Measurements from ENCODE around the gene KRT25.

Gene KRT25

GRCh38 chr17:40800381-40800780 lies 45.2 kb upstream of the KRT25 start:
- DNase-seq: no peak

DNA sequence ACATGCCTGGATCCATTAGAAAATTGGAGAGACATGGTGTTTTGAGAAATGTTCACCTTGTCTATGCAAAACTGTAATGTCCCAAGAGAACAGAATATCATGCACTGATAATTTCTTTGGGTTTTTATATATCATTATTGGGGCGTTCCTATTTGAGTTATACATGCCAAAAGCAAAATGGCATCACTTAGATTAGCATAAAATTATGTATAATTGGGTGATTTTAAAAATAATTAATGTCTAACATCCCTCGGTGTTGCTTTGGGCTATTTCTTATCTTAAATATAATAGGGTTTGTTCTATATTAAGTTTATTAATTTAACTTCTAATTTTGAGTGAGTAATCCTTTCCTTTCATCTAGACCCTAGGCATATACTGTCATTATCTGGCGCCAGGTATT lies 44.7 kb upstream of the KRT25 start, which contains the start of gene KRT28:
TSS of gene KRT28 (minus strand) at position 101 of the 400 bp plus-strand sequence. CDS start at position 35, 66 bp downstream.
- H3K27me3 ChIP-seq (replicated peaks; ENCODE audit: insufficient read depth, low read length): no peaks in the 10 kb centered on the region
- H3K4me1 ChIP-seq (ENCODE audit: low read length): no peaks in the 10 kb centered on the region
- no peaks in the 10 kb centered on the region for H3K9me2 ChIP-seq (replicated peaks; ENCODE audit: insufficient read depth, low read length)
- H3F3A ChIP-seq (ENCODE audit: insufficient read depth, low read length): no peaks in the 10 kb centered on the region
- H3K79me2 ChIP-seq (ENCODE audit: low read length): no peaks in the 10 kb centered on the region
- no peak within 1 kb of the TSS for H3K4me3 ChIP-seq (ENCODE audit: low read length)
- no peaks in the 10 kb centered on the region for H3K36me3 ChIP-seq (replicated peaks; ENCODE audit: insufficient read depth, low read length)
- H3K4me2 ChIP-seq (ENCODE audit: low read depth, low read length): no peak within 1 kb of the TSS
- no peaks in the 10 kb centered on the region for H3K9me3 ChIP-seq (replicated peaks; ENCODE audit: insufficient read depth, low read length)
- H4K20me1 ChIP-seq (ENCODE audit: insufficient read depth, low read length): no peaks in the 10 kb centered on the region
- H3K9ac ChIP-seq (ENCODE audit: low read length): no peak within 1 kb of the TSS
- no peak within 1 kb of the TSS for H2AFZ ChIP-seq (ENCODE audit: low read length)
- TF ChIP-seq EZH2 (optimal IDR thresholded peaks at IDR 0.05; ENCODE audit: low read depth, low read length) (no peak), EZH2phosphoT487 (IDR thresholded peaks at IDR 0.05; ENCODE audit: low read length) (no peak)
- TF ChIP-seq, protein P1, sequence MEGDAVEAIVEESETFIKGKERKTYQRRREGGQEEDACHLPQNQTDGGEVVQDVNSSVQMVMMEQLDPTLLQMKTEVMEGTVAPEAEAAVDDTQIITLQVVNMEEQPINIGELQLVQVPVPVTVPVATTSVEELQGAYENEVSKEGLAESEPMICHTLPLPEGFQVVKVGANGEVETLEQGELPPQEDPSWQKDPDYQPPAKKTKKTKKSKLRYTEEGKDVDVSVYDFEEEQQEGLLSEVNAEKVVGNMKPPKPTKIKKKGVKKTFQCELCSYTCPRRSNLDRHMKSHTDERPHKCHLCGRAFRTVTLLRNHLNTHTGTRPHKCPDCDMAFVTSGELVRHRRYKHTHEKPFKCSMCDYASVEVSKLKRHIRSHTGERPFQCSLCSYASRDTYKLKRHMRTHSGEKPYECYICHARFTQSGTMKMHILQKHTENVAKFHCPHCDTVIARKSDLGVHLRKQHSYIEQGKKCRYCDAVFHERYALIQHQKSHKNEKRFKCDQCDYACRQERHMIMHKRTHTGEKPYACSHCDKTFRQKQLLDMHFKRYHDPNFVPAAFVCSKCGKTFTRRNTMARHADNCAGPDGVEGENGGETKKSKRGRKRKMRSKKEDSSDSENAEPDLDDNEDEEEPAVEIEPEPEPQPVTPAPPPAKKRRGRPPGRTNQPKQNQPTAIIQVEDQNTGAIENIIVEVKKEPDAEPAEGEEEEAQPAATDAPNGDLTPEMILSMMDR (IDR thresholded peaks at IDR 0.05; ENCODE audit: low read length): no peak
- H3K27ac ChIP-seq (ENCODE audit: low read length): no peak within 1 kb of the TSS
- no peak for DNase-seq

More at GRCh38 chr17:40800381-40800780, 45.2 kb upstream of the KRT25 start:
- Histone ChIP-seq H3K27me3 (replicated peaks; ENCODE audit: insufficient read depth, low read length) (no peaks in the 10 kb centered on the region), H2AFZ (ENCODE audit: low read length) (no peak overlapping the region), H3K4me1 (ENCODE audit: low read length) (no peaks in the 10 kb centered on the region), H3K27ac (ENCODE audit: low read length) (no peak overlapping the region), H3K79me2 (ENCODE audit: low read length) (no peaks in the 10 kb centered on the region), H3K9ac (ENCODE audit: low read length) (no peak overlapping the region), H3K9me2 (replicated peaks; ENCODE audit: insufficient read depth, low read length) (no peaks in the 10 kb centered on the region), H3K9me3 (replicated peaks; ENCODE audit: insufficient read depth, low read length) (no peaks in the 10 kb centered on the region), H3K36me3 (replicated peaks; ENCODE audit: insufficient read depth, low read length) (no peaks in the 10 kb centered on the region), H3K4me3 (ENCODE audit: low read length) (no peak overlapping the region), H4K20me1 (ENCODE audit: insufficient read depth, low read length) (no peaks in the 10 kb centered on the region), H3K4me2 (ENCODE audit: low read depth, low read length) (no peak overlapping the region), H3F3A (ENCODE audit: insufficient read depth, low read length) (no peaks in the 10 kb centered on the region)
- TF ChIP-seq EZH2 (optimal IDR thresholded peaks at IDR 0.05; ENCODE audit: low read depth, low read length) (no peak), EZH2phosphoT487 (IDR thresholded peaks at IDR 0.05; ENCODE audit: low read length) (no peak)
- TF ChIP-seq, protein P1 (IDR thresholded peaks at IDR 0.05; ENCODE audit: low read length): no peak

GRCh38 chr17:40796846-40797245 lies 41.7 kb upstream of the KRT25 start:
- no peaks in the 10 kb centered on the region for H4K20me1 ChIP-seq (ENCODE audit: insufficient read depth, low read length)
- H2AFZ ChIP-seq (ENCODE audit: low read length): no peak overlapping the region
- no peaks in the 10 kb centered on the region for H3K36me3 ChIP-seq (replicated peaks; ENCODE audit: insufficient read depth, low read length)
- TF ChIP-seq EZH2 (optimal IDR thresholded peaks at IDR 0.05; ENCODE audit: low read depth, low read length) (no peak), EZH2phosphoT487 (IDR thresholded peaks at IDR 0.05; ENCODE audit: low read length) (no peak)
- TF ChIP-seq, protein P1 (IDR thresholded peaks at IDR 0.05; ENCODE audit: low read length): no peak
- H3K27me3 ChIP-seq (replicated peaks; ENCODE audit: insufficient read depth, low read length): no peaks in the 10 kb centered on the region
- H3K4me1 ChIP-seq (ENCODE audit: low read length): no peaks in the 10 kb centered on the region
- no peaks in the 10 kb centered on the region for H3K9me2 ChIP-seq (replicated peaks; ENCODE audit: insufficient read depth, low read length)
- no peaks in the 10 kb centered on the region for H3K79me2 ChIP-seq (ENCODE audit: low read length)
- H3K27ac ChIP-seq (ENCODE audit: low read length): no peak overlapping the region
- H3K9me3 ChIP-seq (replicated peaks; ENCODE audit: insufficient read depth, low read length): no peaks in the 10 kb centered on the region
- DNase-seq: no peak
- H3F3A ChIP-seq (ENCODE audit: insufficient read depth, low read length): no peaks in the 10 kb centered on the region
- no peak overlapping the region for H3K4me2 ChIP-seq (ENCODE audit: low read depth, low read length)
- H3K9ac ChIP-seq (ENCODE audit: low read length): no peak overlapping the region
- H3K4me3 ChIP-seq (ENCODE audit: low read length): no peak overlapping the region

All from MM.1S (cell line).